Mucosa of rectum (tissue), 2 donors: Measurements from ENCODE around the gene NBAS.
"Not testable (repeated sequence)": the region's sequence is repeated elsewhere in the genome, so short reads cannot be mapped to it uniquely, and the experiment has no call there.

ENCODE experiments used
- H3K27ac ChIP-seq, 2 donors: one replicate each; pipeline ENCODE4 v1.7.0; 2013; ENCODE audit warnings: inconsistent platforms in 2 of 2, low read depth in 2 of 2, low read length in 2 of 2
- H3K27me3 ChIP-seq, 2 donors: one replicate each; pipeline ENCODE4 v1.7.0; 2013; ENCODE audit warnings: low read length in 2 of 2; ENCODE audit not compliant: control insufficient read depth in 2 of 2, insufficient read depth in 2 of 2
- H3K36me3 ChIP-seq, 2 donors: one replicate each; pipeline ENCODE4 v1.7.0; 2013; ENCODE audit warnings: low read length in 2 of 2; ENCODE audit not compliant: control insufficient read depth in 2 of 2, insufficient read depth in 2 of 2
- H3K4me1 ChIP-seq, 2 donors: one replicate each; pipeline ENCODE4 v1.7.0; 2013; ENCODE audit warnings: low read length in 2 of 2, mild to moderate bottlenecking in 1 of 2; ENCODE audit not compliant: control insufficient read depth in 2 of 2, insufficient read depth in 2 of 2
- H3K4me3 ChIP-seq, 2 donors: one replicate each; pipeline ENCODE4 v1.7.0; 2013; ENCODE audit warnings: low read length in 2 of 2
- H3K9ac ChIP-seq, 2 donors: one replicate each; pipeline ENCODE4 v1.7.0; 2013; ENCODE audit warnings: low read length in 2 of 2, low read depth in 1 of 2, mild to moderate bottlenecking in 1 of 2
- H3K9me3 ChIP-seq, 2 donors: one replicate each; pipeline ENCODE4 v1.7.0; 2013; ENCODE audit warnings: low read length in 2 of 2; ENCODE audit not compliant: control insufficient read depth in 2 of 2
- donor health status: healthy.
- donor health status: Normal muscosa, but diverticular disease.

NBAS gene

DNA sequence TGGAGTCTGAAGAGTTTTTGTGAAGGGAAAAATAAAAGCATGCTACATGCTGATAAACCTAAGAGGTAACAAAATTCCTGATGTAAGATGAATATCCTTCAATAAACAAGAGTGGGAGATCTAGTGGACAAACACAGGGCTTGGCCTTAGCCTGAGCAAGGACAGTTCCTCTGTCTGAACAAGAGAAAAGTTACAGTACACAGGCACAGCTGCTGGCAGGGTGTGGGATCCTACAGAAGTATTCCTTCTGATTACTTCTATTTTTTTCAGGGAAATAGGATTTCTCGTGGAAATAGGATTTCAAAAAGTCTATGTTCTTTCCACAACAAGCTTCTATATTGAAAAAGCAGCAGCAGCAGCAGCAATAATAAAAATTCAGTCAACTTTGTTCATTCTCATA is 54.1 kb downstream of the NBAS start:
- H3K36me3 ChIP-seq, result peaks cover 19 to 26% of the 10 kb centered on the region in 2 donors
- H3K9me3 ChIP-seq, result no peaks in the 10 kb centered on the region
- no peaks in the 10 kb centered on the region for H3K4me1 ChIP-seq
- H3K27ac ChIP-seq, result no peak overlapping the region
- H3K4me3 ChIP-seq, result no peak overlapping the region
- no peaks in the 10 kb centered on the region for H3K27me3 ChIP-seq
- no peak overlapping the region for H3K9ac ChIP-seq

DNA sequence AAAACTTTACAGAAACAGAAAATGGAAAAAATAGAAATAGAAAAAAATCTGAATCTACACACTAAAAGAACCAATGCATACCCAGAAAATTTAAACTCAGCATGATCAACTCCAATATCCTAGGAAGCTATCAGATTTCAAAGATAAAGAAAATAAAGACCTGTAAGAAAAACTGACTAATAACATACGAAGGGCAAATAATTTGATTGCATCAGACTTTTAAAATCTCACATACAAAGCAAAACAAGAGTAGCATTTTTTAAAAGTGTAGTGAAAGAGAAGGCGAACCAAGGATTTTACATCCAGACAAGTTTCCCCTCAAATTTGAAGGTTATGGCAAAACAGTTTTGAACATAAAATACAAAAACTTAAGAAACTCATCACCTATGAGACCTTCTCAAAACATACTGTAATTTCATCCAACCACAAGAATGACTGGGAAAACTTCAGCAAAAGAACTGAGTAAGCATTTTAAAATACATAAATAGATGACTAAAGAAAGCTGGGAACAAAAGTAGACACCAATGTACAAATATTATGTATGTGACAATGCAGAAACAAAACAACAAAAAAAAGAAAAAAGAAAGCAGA is 54.8 kb downstream of the NBAS start:
- H3K36me3 ChIP-seq, result peaks cover 19 to 30% of the 10 kb centered on the region in 2 donors
- H3K27ac ChIP-seq, result no peak overlapping the region
- no peak overlapping the region for H3K4me3 ChIP-seq

DNA sequence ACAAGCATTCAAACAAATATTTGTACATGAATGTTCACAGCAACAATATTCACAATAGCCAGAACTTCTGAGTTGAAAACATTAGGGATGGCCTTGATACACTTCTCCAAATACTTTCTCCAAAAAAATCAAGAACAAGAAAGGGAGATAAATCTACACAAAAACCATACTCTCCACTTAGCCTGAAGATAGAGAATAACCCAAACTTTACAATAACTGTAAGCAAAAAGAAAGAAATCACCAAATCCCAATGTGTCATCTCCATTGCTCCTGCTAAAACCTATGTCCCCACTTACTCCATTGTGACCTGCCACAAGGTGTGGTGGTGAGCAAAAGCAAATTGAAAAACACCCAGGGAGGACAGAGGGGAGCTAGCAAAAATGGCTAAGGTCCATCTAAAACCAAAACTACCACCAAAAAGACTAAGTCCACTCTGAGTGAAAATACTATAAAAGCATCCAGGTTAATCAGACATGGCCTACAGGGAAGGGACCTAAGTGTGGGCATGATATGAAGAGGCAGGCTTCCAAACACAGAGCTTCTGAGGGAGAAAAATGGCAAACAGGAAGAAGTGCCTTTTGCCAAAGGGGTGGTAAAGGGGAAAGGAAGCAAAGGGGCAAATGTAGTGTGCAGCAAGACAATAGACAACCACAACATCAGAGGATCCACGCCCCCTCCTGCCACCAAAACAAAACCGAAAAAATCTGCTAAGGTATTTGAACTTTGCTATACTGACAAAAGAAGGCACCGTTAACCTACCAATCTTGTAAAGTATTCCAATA is 56.1 kb downstream of the NBAS start:
- H3K27ac ChIP-seq, result no peak overlapping the region
- H3K4me1 ChIP-seq, result no peaks in the 10 kb centered on the region
- no peak overlapping the region for H3K9ac ChIP-seq
- no peaks in the 10 kb centered on the region for H3K9me3 ChIP-seq
- no peaks in the 10 kb centered on the region for H3K27me3 ChIP-seq
- H3K36me3 ChIP-seq, result peaks cover 12 to 23% of the 10 kb centered on the region in 2 donors
- H3K4me3 ChIP-seq, result no peak overlapping the region

More for the DNA sequence above, 54.8 kb downstream of the NBAS start:
- no peaks in the 10 kb centered on the region for H3K27me3 ChIP-seq
- no peaks in the 10 kb centered on the region for H3K4me1 ChIP-seq
- no peaks in the 10 kb centered on the region for H3K9me3 ChIP-seq
- H3K9ac ChIP-seq, result no peak overlapping the region

DNA sequence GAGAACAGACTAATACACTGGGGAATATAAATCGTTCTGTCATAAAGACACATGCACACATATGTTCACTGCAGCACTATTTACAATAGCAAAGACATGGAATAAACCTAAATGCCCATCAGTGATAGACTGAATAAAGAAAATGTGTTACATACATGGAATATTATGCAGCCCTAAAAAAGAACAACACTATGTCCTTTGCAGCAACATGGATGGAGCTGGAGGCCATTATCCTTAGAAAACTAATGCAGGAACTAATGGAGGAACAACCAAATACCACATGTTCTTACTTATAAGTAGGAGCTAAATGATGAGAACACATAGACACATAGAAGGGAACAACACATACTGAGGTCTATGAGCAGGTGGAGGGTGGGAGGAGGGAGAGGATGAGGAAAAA is 61.9 kb downstream of the NBAS start:
- not testable (repeated sequence) for H3K9ac ChIP-seq, H3K4me3 ChIP-seq, H3K27ac ChIP-seq, H3K4me1 ChIP-seq, H3K27me3 ChIP-seq, H3K9me3 ChIP-seq
- peaks cover 7 to 20% of the 10 kb centered on the region in 2 donors for H3K36me3 ChIP-seq

DNA sequence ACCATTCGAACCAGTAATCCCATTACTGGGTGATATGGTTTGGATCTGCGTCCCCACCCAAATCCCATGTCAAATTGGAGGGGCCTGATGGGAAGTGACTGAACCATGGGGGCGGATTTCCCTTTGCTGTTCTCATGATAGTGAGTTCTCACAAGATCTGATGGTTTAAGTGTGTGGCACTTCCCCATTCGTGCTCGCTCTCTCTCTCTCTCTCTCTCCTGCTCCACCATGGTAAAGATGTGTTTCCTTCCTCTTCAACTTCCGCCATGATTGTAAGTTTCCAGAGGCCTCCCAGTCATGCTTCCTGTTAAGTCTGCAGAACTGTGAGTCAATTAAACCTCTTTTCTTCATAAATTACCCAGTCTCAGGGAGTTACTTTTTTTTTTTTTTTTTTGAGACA is 62.6 kb downstream of the NBAS start:
- Histone ChIP-seq H3K27me3 (no peaks in the 10 kb centered on the region), H3K9me3 (no peaks in the 10 kb centered on the region), H3K36me3 (peaks cover 7 to 18% of the 10 kb centered on the region in 2 donors), H3K4me3 (no peak overlapping the region), H3K4me1 (no peaks in the 10 kb centered on the region), H3K9ac (no peak overlapping the region), H3K27ac (no peak overlapping the region)

DNA sequence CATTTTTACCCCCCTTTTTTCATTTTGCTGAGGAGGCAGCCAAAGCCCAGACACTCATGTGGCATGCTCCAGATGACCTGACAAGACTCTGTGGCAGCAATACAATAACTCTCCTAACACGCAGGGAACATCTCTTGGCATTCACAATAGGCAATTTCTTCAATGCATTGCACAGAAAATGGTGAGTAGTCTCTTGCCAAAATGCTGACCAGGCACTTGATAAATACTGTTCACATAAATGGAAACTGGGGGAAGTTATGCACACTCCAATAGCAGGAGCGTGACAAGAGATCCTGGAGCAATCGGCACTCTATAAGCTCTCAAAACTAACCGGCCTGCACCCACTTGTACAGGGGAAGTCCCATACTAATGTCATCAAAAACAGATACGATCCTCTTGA is 66.3 kb downstream of the NBAS start:
- H3K4me1 ChIP-seq, result no peaks in the 10 kb centered on the region
- H3K9ac ChIP-seq, result no peak overlapping the region
- no peak overlapping the region for H3K4me3 ChIP-seq
- H3K36me3 ChIP-seq, result peaks cover 0 to 2% of the 10 kb centered on the region in 2 donors
- H3K27ac ChIP-seq, result no peak overlapping the region
- no peaks in the 10 kb centered on the region for H3K27me3 ChIP-seq
- H3K9me3 ChIP-seq, result no peaks in the 10 kb centered on the region

DNA sequence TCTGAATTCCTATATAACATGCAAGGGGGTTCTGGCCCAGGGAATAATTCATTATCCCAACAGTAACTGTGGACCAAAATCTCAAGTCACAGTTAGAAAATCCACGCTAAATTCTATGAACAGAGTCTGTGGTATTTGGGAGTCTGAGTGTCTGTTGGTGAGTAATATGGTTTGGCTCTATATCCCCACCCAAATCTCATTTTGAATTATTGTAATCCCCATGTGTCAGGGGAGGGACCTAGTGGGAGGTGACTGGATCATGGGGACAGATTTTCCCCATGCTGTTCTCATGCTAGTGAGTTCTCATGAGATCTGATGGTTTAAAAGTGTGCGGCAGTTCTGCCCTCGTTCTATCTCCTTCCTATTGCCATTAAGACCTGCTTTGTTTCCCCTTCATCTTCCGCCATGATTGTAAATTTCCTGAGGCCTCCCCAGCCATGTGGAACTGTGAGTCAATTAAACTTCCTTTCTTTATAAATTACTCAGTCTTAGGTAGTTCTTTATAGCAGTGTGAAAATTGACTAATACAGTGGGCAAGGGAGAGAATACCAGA is 68.3 kb downstream of the NBAS start:
- H3K9ac ChIP-seq, result no peak overlapping the region
- peaks cover 4% of the 10 kb centered on the region in 2 donors for H3K36me3 ChIP-seq
- H3K9me3 ChIP-seq, result no peaks in the 10 kb centered on the region
- no peaks in the 10 kb centered on the region for H3K4me1 ChIP-seq
- no peak overlapping the region for H3K4me3 ChIP-seq
- H3K27me3 ChIP-seq, result no peaks in the 10 kb centered on the region
- H3K27ac ChIP-seq, result no peak overlapping the region

DNA sequence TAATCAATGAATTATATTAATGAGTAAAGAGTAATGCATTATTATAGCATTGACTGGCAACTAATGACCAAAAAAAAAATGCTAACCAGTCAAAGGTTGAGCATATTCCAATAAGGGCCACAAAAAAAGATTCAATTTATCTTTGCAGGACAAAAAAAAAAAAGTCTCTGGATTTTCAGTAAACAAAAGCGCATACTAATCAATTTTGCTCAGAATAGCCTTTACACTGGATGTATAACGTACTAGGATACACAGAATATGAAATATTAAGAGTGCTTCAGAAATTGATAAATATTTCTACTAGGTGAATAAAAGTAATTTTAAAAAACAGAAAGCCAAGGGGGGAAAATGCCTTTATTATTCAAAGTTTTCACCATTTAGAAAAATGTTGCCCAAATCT is 74.4 kb downstream of the NBAS start:
- H3K36me3 ChIP-seq, result peaks cover 5 to 18% of the 10 kb centered on the region in 2 donors

DNA sequence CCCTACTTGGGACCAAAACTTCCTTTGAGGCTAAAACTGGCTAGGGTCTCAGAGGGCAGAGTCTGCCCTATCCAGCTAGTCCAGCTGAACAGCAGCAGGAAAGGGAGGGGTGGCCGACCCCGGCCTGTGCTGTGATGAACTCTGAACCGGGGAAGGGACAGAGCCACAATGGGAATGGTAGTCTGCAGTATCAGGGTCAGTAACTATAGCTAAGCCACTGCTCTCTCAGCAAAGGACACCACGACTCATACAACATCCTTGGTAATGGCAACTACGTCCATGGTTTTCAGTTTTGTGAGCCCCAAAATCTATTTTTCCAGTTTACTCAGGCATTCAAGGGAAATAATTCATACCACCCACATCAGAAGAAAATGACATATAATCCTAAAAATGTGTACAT is 75.2 kb downstream of the NBAS start:
- no peak overlapping the region for H3K4me3 ChIP-seq
- H3K27me3 ChIP-seq, result no peaks in the 10 kb centered on the region
- no peaks in the 10 kb centered on the region for H3K4me1 ChIP-seq
- no peaks in the 10 kb centered on the region for H3K9me3 ChIP-seq
- H3K27ac ChIP-seq, result no peak overlapping the region
- H3K9ac ChIP-seq, result no peak overlapping the region
- peaks cover 13 to 18% of the 10 kb centered on the region in 2 donors for H3K36me3 ChIP-seq

More for the DNA sequence above, 74.4 kb downstream of the NBAS start:
- Histone ChIP-seq H3K27me3 (no peaks in the 10 kb centered on the region), H3K9me3 (no peaks in the 10 kb centered on the region), H3K4me1 (no peaks in the 10 kb centered on the region), H3K9ac (no peak overlapping the region), H3K27ac (no peak overlapping the region), H3K4me3 (no peak overlapping the region)

DNA sequence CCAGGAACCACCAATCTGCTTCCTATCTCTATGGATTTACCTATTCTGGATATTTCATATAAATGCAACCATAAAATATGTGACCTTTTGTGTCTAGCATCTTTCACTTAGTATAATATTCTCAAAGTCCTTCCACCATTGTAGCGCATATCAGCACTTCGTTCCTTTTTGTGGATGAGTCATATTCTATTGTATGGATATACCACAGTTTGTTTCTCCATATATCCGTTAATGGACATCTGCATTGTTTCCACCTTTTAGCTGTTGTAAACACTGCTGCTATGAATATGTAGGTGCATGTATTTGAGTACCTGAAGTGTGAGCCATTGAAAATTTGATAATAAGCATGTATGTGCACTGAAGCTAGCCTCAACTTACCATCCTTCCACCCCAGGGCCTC is 80.1 kb downstream of the NBAS start:
- H3K36me3 ChIP-seq, result peaks cover 9 to 16% of the 10 kb centered on the region in 2 donors
- no peak overlapping the region for H3K27ac ChIP-seq
- no peak overlapping the region for H3K9ac ChIP-seq
- H3K9me3 ChIP-seq, result no peaks in the 10 kb centered on the region
- H3K4me3 ChIP-seq, result no peak overlapping the region
- H3K4me1 ChIP-seq, result no peaks in the 10 kb centered on the region
- no peaks in the 10 kb centered on the region for H3K27me3 ChIP-seq
